ENCODE data around the gene GJB4. TPM values are rescaled to one million over a fixed set of nuclear protein-coding genes. Genes with fewer than 3 reads are reported as not detected.
"Not testable (repeated sequence)": the region's sequence is repeated elsewhere in the genome, so short reads cannot be mapped to it uniquely, and the experiment has no call there.

Gene GJB4
- total RNA-seq, 1 experiment from 2014 or later: 0.06 TPM

- no peak for DNase-seq (ENCODE audit: low read depth)
Observed at GRCh38 chr1:34746785-34747637, 12.5 kb upstream of the GJB4 start.

GRCh38 chr1:34747638-34747941 lies 11.9 kb upstream of the GJB4 start:
- DNase-seq (ENCODE audit: low read depth): no peak

- peak; percentile 33 for DNase-seq (ENCODE audit: low read depth)
Observed at GRCh38 chr1:34749992-34750391, 9.5 kb upstream of the GJB4 start.

GRCh38 chr1:34750610-34751009 lies 8.9 kb upstream of the GJB4 start:
- no peak for DNase-seq (ENCODE audit: low read depth)

DNA sequence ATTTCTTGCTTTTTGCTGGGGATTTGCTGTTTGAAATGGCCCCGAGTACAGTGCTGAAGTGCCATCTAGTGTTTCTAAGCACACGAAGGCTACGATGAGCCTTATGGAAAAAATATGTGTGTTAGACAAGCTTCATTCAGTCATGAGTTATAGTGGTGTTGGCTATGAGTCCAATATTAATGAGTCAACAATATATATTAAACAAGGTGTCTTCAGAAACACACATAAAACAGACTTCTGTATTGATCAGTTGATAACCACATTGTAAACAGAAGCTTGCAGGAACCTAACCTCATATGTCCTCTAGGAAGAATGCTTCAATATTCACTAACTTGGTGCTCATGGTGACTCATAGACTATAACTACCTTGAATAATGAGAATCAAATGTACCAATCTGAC lies 6.4 kb upstream of the GJB4 start:
- no peak for DNase-seq (ENCODE audit: low read depth)

GRCh38 chr1:34754964-34755637 lies 4.4 kb upstream of the GJB4 start, which contains the start of gene GJB5:
Gene GJB5 (plus strand): TSS chr1:34755047. CDS start chr1:34757331, 2,284 bp downstream.
- DNase-seq (ENCODE audit: low read depth): no peak

DNA sequence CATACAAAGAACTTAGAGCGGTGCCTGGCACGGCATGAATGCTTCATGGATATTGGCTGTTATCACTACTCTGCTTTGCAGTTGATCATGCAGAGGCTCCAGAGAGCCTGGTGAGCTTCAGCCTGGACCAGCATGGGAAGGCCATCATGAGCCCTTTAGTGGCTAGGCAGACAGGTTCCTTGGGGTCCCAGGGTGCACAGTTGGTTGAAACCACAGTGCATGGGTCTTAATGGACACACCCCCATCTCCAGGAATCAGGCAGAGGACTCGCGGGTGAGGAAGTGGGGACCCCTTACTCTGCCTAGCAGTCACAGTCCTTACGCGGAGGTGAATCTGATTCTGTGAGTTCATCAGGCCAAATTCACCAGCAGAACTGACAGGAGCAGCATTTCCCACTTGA lies 3.6 kb upstream of the GJB4 start:
- no peak for DNase-seq (ENCODE audit: low read depth)

GRCh38 chr1:34757386-34757785 lies 2.2 kb upstream of the GJB4 start:
- DNase-seq (ENCODE audit: low read depth): no peak

DNA sequence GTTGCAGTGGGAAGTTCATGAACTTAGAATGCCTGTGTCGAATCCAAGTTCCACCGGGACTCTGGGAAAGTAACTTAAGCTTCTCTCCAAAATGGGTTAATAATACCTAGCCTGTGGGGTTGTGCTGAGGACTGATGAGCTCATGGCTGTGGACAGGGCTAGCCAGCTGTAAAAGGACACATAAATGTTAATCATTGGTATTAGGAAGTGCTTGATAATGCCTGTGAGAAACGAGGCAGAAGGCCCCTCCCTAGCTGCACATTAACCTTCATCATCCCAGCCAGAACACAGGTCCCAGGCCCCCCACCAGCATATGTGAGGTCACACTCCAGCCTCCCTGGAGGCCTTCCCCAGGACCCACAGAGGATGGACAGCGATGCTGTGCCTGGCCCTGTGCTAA lies 789 bp upstream of the GJB4 start:
- DNase-seq (ENCODE audit: low read depth): no peak

DNA sequence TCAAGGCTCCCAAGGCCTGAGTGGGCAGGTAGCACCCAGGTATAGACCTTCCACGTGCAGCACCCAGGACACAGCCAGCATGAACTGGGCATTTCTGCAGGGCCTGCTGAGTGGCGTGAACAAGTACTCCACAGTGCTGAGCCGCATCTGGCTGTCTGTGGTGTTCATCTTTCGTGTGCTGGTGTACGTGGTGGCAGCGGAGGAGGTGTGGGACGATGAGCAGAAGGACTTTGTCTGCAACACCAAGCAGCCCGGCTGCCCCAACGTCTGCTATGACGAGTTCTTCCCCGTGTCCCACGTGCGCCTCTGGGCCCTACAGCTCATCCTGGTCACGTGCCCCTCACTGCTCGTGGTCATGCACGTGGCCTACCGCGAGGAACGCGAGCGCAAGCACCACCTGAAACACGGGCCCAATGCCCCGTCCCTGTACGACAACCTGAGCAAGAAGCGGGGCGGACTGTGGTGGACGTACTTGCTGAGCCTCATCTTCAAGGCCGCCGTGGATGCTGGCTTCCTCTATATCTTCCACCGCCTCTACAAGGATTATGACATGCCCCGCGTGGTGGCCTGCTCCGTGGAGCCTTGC lies 1.7 kb downstream of the GJB4 start:
- no peak for DNase-seq (ENCODE audit: low read depth)

DNA sequence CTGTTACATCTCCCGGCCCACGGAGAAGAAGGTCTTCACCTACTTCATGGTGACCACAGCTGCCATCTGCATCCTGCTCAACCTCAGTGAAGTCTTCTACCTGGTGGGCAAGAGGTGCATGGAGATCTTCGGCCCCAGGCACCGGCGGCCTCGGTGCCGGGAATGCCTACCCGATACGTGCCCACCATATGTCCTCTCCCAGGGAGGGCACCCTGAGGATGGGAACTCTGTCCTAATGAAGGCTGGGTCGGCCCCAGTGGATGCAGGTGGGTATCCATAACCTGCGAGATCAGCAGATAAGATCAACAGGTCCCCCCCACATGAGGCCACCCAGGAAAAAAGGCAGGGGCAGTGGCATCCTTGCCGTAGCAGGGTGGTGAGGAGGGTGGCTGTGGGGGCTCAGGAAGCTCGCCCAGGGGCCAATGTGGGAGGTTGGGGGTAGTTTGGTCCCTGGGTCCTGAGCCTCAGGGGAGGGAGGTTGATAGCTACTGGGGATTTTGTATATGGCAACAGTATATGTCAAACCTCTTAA lies 2.3 kb downstream of the GJB4 start:
- DNase-seq (ENCODE audit: low read depth): no peak

DNA sequence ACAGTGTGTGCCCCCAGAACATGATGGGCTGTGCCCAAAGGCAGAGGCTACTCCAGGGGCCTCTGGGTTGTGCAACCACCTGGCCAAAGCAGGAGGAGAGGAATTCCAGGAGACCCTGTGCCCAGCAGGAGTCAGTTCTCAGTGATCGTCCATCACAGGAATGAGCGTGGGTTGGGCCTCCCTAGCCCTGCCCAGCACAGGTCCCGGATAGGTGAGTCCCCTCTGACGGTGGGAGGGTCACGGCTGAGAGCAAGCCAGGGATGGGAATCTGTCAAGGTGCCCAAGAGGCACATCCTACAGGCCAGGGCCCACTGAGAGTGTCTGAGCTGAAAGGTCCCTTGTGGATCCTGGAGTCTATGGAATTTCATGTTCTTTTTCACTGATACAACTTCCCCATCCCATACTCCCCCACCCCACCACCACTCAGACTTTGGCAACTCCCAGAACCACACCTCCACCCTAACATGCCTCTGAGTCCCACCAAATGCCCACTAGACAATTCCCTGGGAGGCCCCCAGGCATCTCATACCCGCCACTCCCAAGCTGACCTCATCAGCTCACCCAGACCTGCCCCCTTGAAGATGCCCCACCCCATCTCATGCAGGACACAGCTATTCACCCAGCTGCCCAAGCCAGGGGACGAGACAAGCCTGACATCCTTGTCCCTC lies 3.1 kb downstream of the GJB4 start:
- DNase-seq (ENCODE audit: low read depth): peak; percentile 31

DNA sequence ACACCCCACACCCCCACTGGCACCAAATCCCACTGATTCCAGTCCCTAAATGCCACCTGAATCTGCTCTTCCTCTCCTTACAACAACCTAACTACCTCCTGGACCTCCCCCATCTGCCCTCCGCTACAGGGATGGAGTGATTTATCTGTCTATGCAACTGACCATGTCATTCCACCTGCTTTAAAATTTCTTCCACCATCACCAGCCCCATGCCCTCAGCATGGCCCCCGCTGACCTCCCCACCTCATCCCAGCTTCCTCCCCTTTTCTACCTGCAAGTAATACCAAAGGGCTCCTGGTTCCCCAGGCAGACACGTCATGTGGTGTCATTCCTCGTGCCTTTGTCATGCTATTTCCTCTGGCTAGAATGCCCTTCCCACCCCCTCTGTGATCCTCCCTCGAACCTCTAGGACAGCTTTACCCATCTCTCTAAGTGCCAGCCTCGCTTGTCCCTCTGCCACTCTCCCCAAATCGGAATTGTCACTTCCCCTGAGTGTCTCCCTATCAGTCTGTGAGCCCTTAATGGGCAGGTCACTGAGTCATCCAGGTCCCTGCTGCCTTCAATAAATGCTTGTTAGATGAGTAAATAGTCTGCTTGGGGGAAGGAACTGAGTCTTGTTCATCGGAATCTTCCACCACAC lies 3.7 kb downstream of the GJB4 start:
- DNase-seq (ENCODE audit: low read depth): peak; percentile 67

DNA sequence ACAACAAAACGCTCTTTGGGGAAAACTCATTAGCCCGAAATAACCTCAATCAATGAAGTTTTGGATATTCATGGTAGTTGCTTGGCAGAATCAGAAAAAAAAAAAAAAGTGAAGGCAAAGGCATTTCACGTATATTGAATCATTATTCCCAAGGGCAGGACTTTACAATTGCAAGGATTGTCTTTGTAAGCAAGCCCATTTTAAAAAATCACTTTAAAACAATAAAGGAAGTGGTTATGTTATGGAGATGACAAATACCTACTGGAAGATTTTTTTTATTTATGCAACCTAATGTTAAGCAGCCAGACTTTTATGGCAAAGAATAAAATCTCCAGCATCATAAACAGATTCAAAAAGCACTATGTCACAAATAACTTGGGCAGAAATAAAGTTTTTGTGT lies 9.3 kb downstream of the GJB4 start:
- no peak for DNase-seq (ENCODE audit: low read depth)

- no peak for DNase-seq (ENCODE audit: low read depth)
Observed at GRCh38 chr1:34770891-34771504, 11.5 kb downstream of the GJB4 start.

DNA sequence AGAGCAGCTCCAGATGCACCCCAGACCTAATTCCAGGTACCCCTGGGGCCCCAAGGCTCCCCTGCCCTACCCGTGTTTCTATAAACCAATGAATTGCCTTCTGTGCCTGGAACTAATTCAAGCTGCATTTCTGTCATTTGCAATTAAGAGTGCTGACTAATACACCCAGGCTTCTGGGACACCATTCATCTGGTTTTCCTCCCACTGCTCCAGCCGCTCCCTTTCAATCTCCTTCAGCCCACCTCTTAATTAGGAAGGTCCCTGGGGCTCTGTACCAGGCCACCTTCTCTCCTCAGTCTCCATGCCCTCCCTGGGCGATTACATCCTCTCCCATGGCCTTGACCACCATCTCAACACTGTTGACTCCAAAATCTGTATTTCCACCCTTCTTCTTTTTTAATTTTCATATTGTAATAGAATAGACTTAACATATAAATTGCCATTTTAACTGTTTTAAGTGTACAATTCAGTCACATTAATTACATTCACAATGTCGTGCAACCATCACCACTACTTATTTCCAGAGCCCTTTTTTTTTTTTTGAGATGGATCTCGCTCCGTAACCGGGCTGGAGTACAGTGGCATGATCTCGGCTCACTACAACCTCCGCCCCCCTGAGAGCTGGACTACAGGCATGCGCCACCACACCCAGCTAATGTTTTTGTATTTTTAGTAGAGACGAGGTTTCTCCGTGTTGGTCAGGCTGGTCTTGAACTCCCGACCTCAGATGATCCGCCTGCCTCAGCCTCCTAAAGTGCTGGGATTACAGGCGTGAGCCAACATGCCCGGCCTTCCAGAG lies 12.2 kb downstream of the GJB4 start:
- DNase-seq (ENCODE audit: low read depth): no peak

DNA sequence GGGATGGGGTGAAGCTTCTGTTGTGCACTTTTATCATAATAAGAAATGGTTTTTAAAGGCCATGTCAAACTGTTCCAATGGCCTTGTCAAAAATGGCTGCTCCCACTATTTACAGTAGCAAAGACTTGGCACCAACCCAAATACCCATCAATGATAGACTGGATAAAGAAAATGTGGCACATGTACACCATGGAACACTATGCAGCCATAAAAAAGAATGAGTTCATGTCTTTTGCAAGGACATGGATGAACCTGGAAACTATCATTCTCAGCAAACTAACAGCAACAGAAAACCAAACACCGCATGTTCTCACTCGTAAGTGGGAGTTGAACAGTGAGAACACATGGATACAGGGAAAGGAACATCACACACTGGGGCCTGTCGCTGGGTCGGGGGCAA lies 13.6 kb downstream of the GJB4 start:
- DNase-seq (ENCODE audit: low read depth): not testable (repeated sequence)

GRCh38 chr1:34774957-34775356 lies 15.4 kb downstream of the GJB4 start:
- DNase-seq (ENCODE audit: low read depth): no peak

DNA sequence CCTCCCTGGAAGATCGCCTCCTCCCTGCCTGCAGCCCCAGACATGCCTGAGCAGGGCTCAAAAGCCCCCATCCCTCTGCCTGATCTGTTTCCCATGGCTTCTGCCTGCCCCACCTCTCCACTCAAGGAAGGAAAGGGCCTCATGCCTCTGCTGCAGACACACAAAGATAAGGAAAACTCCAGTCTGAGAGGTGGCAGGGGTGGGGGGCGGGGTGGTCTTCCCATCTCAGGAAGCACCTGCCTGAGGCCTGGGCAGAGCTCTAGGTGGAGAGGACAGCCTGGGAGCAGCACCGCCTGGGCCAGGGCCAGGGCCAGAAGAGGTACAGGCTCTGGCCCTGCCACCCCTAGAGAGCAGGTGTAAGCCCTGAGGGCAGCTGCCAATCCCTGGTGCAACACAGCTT lies 17.4 kb downstream of the GJB4 start:
- no peak for DNase-seq (ENCODE audit: low read depth)

- DNase-seq (ENCODE audit: low read depth): no peak
Observed at GRCh38 chr1:34777519-34778321, 18.2 kb downstream of the GJB4 start.
